Left ventricle myocardium inferior (tissue), 1 donor: ENCODE data around the gene SLC25A39. TPM values are rescaled to one million over a fixed set of nuclear protein-coding genes. Genes with fewer than 3 reads are reported as not detected.
"Not testable (repeated sequence)": the region's sequence is repeated elsewhere in the genome, so short reads cannot be mapped to it uniquely, and the experiment has no call there.

Experiments used
- DNase-seq: peaks from one replicate; pipeline ENCODE4 v3.0.0-alpha.2; 2020
- H3K27ac ChIP-seq: fragments of 200-600 bp; replicated peaks from 2 replicates; pipeline ENCODE4 v1.8.0; 2021
- H3K27me3 ChIP-seq: fragments of 200-600 bp; 2 replicates; pipeline ENCODE4 v1.8.0; 2021; ENCODE audit warnings: low read depth
- H3K36me3 ChIP-seq: fragments of 200-600 bp; 2 replicates; pipeline ENCODE4 v1.8.0; 2021
- H3K4me1 ChIP-seq: fragments of 200-600 bp; 2 replicates; pipeline ENCODE4 v1.8.0; 2021
- H3K4me3 ChIP-seq: fragments of 200-600 bp; 2 replicates; pipeline ENCODE4 v1.8.0; 2021; ENCODE audit warnings: mild to moderate bottlenecking, moderate library complexity
- H3K9me3 ChIP-seq: fragments of 200-600 bp; replicated peaks from 2 replicates; pipeline ENCODE4 v1.8.0; 2021
- intact Hi-C: fragments of 100-400 bp; cut with micrococcal nuclease; formaldehyde crosslinking; loops from one replicate; pipeline ENCODE4 v1.11.0; 2022
- total RNA-seq: library from RNA; stranded (reverse); fragmentation: NEBNext Ultra II Directional; extraction: Animal tissue kit (Norgen Biotek cat#: 25700); gene quantifications from one replicate; pipeline ENCODE4 v1.2.1, GENCODE V29; 2021
- TF ChIP-seq, protein P1 (sequence below): fragments of 200-600 bp; IDR thresholded peaks from 2 replicates; pipeline ENCODE4 v1.8.0; 2021; ENCODE audit warnings: antibody characterized with exemption, mild to moderate bottlenecking, borderline replicate concordance
- donor health status: DM: no; HTN: yes; CAD: no; lungs with severe emphysema.

SLC25A39 gene
- total RNA-seq, 1 donor from 2014 or later = 46.7 TPM

- no peaks in the 10 kb centered on the region for H3K27me3 ChIP-seq
- intact Hi-C loops = no loop called here
- no peak overlapping the region for H3K27ac ChIP-seq
- no peaks in the 10 kb centered on the region for H3K36me3 ChIP-seq
- H3K4me1 ChIP-seq = peaks cover 29% of the 10 kb centered on the region
- DNase-seq = no peak
- no peaks in the 10 kb centered on the region for H3K9me3 ChIP-seq
- TF ChIP-seq, protein P1, sequence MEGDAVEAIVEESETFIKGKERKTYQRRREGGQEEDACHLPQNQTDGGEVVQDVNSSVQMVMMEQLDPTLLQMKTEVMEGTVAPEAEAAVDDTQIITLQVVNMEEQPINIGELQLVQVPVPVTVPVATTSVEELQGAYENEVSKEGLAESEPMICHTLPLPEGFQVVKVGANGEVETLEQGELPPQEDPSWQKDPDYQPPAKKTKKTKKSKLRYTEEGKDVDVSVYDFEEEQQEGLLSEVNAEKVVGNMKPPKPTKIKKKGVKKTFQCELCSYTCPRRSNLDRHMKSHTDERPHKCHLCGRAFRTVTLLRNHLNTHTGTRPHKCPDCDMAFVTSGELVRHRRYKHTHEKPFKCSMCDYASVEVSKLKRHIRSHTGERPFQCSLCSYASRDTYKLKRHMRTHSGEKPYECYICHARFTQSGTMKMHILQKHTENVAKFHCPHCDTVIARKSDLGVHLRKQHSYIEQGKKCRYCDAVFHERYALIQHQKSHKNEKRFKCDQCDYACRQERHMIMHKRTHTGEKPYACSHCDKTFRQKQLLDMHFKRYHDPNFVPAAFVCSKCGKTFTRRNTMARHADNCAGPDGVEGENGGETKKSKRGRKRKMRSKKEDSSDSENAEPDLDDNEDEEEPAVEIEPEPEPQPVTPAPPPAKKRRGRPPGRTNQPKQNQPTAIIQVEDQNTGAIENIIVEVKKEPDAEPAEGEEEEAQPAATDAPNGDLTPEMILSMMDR = no peak
- no peak overlapping the region for H3K4me3 ChIP-seq
Measured at GRCh38 chr17:44343510-44344209, 19.0 kb upstream of the SLC25A39 start.

DNA sequence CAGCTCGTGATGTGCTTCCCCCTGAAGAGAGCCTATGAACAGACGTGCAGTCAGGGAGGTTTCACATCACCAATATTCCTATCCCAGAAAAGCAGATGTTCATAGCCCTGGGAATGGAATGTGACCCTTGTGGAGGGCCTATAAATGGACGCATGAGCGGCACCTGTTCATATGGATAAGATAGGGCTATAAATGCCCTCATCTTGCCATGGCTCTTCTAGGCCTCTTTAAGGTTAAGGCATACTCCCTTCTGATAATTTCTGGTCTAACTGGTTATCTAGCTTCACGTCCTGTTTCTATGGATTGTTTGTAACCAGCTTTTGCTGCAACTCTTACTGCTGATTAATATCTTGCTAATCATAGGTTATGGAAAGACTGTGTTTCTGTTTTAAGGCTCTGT is 15.9 kb upstream of the SLC25A39 start:
- H3K9me3 ChIP-seq, DNase-seq, intact Hi-C loops, H3K27me3 ChIP-seq, H3K4me3 ChIP-seq, H3K27ac ChIP-seq, H3K36me3 ChIP-seq: not testable (repeated sequence)
- H3K4me1 ChIP-seq = peaks cover 24% of the 10 kb centered on the region

- Histone ChIP-seq H3K4me1 (peaks cover 10% of the 10 kb centered on the region), H3K27ac (peak overlapping the region; percentile 33), H3K27me3 (peaks cover 8% of the 10 kb centered on the region), H3K36me3 (no peaks in the 10 kb centered on the region), H3K4me3 (no peak overlapping the region), H3K9me3 (no peaks in the 10 kb centered on the region)
- no peak for DNase-seq
- TF ChIP-seq, protein P1 = no peak
- intact Hi-C loops = no loop called here
Measured at GRCh38 chr17:44338702-44339101, 14.1 kb upstream of the SLC25A39 start.

- DNase-seq = no peak
- Histone ChIP-seq H3K4me1 (peaks cover 19% of the 10 kb centered on the region), H3K27ac (no peak overlapping the region), H3K9me3 (no peaks in the 10 kb centered on the region), H3K27me3 (peaks cover 8% of the 10 kb centered on the region), H3K4me3 (no peak overlapping the region), H3K36me3 (no peaks in the 10 kb centered on the region)
- TF ChIP-seq, protein P1 = no peak
- intact Hi-C loops = no loop called here
Measured at GRCh38 chr17:44335968-44336367, 11.3 kb upstream of the SLC25A39 start.

GRCh38 chr17:44335564-44335963 is 10.9 kb upstream of the SLC25A39 start:
- TF ChIP-seq, protein P1 = no peak
- intact Hi-C loops = no loop called here
- Histone ChIP-seq H3K36me3 (no peaks in the 10 kb centered on the region), H3K27me3 (peaks cover 8% of the 10 kb centered on the region), H3K4me3 (no peak overlapping the region), H3K4me1 (peaks cover 21% of the 10 kb centered on the region), H3K9me3 (no peaks in the 10 kb centered on the region), H3K27ac (no peak overlapping the region)
- DNase-seq = no peak

- intact Hi-C loops = loop anchor here (5.0 kb wide), 1 partner anchor 122 kb away; no protein-coding TSS in a partner anchor
- Histone ChIP-seq H3K9me3 (no peaks in the 10 kb centered on the region), H3K27ac (no peak overlapping the region), H3K27me3 (peaks cover 8% of the 10 kb centered on the region), H3K36me3 (no peaks in the 10 kb centered on the region), H3K4me3 (no peak overlapping the region), H3K4me1 (peaks cover 21% of the 10 kb centered on the region)
- TF ChIP-seq, protein P1 = no peak
- no peak for DNase-seq
Measured at GRCh38 chr17:44334727-44335126, 10.1 kb upstream of the SLC25A39 start.
